Neural progenitor cell (in vitro differentiated cells): Measurements from ENCODE around the gene LARP6.

Experiments used
- EZH2 ChIP-seq: fragments of 200-600 bp; sonication (generic); IDR thresholded peaks from 2 replicates; pipeline ENCODE4 v1.6.1; 2017; ENCODE audit warnings: antibody characterized with exemption, mild to moderate bottlenecking, moderate library complexity
- TF ChIP-seq, protein P1 (sequence below): fragments of 200-600 bp; sonication (generic); IDR thresholded peaks from 2 replicates; pipeline ENCODE4 v1.5.1; 2017; ENCODE audit warnings: antibody characterized with exemption, mild to moderate bottlenecking

DNA sequence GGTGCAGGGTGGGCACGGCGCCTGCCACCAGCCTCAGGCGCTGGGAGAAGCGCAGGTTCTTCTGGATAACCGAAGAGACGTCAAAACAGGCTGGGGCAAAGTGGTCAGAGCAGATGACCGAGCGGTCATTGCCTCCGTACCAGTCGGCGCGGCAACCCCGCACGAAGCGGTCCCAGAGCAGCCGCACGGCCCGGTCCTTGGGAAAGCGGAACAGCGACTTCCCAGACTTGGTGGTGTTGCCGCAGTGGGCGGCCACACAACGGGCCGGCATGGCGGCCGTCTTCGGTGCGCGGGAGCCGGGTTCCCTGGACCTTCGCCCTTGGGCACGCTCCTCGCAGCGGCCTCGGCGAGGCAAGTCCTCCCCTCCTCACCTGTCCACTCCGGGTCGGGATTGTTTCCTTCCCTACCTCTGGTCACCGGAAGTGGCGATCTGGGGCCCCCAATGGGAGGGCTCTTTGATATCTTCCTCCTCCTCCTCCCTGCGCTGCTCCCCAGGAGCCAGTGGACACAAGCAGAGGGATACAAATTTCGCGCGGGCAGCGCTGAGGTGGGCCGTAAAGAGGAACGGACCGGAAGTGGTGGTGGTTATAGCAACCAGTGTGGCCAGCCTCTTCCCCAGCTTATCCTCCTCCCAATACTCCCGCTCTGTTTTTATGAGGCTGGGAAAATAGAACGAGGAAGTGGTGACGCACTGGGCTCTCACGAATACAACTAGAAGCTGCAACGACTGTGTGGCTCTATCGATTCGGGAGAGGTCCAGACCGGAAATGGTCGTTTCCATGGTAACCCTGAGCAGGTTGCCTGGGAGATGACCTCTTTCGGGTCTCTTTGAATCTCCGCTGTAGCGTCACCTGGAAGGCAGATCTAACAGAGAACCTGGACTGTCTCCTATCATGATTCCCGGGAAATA, 38.3 kb upstream of the LARP6 start, which contains the start of the genes LRRC49 and THAP10:
- TF ChIP-seq, protein P1, sequence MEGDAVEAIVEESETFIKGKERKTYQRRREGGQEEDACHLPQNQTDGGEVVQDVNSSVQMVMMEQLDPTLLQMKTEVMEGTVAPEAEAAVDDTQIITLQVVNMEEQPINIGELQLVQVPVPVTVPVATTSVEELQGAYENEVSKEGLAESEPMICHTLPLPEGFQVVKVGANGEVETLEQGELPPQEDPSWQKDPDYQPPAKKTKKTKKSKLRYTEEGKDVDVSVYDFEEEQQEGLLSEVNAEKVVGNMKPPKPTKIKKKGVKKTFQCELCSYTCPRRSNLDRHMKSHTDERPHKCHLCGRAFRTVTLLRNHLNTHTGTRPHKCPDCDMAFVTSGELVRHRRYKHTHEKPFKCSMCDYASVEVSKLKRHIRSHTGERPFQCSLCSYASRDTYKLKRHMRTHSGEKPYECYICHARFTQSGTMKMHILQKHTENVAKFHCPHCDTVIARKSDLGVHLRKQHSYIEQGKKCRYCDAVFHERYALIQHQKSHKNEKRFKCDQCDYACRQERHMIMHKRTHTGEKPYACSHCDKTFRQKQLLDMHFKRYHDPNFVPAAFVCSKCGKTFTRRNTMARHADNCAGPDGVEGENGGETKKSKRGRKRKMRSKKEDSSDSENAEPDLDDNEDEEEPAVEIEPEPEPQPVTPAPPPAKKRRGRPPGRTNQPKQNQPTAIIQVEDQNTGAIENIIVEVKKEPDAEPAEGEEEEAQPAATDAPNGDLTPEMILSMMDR, result no peak
- TF ChIP-seq EZH2, result no peak
